NCI-H2029 (cell line): Measurements from ENCODE around the gene DLG5.

Experiments used
- DNase-seq: peaks from one replicate; lab custom pipeline; 2025; lab: John Stamatoyannopoulos, UW

DLG5 gene

GRCh38 chr10:77818378-77818777 lies 108.2 kb downstream of the DLG5 start:
- no peak for DNase-seq

DNA sequence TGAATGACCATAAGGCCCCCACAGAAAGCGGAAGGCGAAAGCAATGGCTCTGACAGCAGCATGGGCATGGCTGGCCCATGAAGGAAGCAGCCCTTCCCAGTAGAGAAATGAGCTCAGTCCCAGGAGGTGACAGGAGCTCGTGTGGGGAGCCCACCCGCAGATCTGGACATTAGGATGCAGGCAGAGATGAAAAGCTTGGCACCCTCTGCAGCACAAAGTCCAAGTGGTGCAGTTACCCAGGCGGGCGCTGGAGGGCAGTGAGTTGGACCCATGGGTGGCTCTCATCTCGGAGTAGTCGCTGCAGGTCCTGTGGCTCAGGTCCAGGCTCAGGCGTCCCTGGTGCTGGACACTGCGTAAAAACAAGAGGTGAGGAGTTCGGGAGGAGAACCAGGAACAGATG lies 109.0 kb downstream of the DLG5 start:
- DNase-seq, result no peak

- DNase-seq, result no peak
Observed at GRCh38 chr10:77816311-77816710, 110.2 kb downstream of the DLG5 start.

- no peak for DNase-seq
Observed at GRCh38 chr10:77812741-77813140, 113.8 kb downstream of the DLG5 start.

DNA sequence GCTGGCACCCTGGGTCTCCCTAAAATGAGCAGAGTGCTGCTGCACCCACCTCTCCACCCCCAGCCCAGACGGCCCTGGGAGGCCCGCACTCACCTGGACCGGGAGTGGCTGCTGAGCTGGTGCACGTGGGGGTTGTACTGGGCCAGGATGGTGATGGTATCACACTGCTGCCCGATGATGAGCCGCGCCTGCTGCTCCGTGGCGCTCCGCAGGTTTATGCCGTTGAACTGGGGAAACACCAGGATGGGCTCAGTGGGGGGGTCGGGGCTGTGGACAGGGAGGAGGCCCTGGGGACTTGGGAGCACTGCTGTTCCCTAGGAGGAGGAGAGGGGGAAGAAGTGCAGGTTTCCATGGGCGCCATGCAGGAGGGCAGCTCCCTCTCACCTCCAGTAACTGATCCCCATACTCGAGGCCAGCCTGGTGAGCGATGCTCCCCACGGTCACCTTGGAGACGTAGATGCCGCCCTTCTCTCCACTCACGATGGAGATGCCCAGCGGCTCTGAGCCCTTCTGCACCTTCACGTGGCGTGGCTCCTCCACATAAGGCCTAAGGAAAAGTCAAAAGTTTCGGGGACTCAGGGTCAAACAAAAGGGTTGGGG lies 114.6 kb downstream of the DLG5 start:
- DNase-seq, result no peak

GRCh38 chr10:77810446-77811335 lies 115.9 kb downstream of the DLG5 start:
- no peak for DNase-seq

DNA sequence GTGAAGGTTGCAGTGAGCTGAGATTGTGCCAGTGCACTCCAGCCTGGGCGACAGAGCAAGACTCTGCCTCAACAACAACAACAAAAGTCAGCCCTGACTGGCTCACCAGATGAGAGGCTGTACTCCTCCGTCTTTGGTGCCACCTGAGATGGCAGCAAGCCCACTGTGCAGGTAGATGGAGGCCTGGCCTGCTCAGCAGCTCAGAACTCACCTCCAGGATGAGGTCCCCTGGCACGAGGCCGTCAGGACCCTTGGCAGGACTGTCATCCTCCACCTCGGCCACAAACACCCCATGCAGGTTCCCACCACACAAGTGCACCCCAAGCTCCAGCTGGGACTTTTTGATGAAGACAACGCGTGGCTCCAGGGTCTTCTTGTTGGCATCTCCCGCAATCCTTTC lies 117.2 kb downstream of the DLG5 start:
- no peak for DNase-seq

DNA sequence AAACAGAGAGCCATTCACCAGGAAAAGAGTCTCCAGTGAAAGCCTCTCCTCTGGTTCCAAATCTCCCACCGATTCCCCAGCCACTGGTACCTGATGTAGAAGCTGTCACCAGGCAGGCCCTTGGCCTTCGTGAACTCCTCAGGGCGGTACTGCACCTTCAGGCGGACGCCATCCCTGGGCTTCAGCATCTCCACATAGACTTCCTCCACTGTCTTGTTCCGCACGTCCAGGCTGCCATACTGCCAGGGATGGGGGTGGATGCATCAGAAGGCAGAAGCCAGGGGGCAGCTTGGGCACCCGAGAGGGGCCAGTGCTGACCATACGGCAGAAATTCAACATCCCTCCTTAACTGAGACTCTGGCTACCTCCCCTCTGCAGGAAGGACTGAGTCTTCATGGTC lies 118.8 kb downstream of the DLG5 start:
- DNase-seq, result no peak

GRCh38 chr10:77806511-77807157 lies 119.9 kb downstream of the DLG5 start:
- no peak for DNase-seq

DNA sequence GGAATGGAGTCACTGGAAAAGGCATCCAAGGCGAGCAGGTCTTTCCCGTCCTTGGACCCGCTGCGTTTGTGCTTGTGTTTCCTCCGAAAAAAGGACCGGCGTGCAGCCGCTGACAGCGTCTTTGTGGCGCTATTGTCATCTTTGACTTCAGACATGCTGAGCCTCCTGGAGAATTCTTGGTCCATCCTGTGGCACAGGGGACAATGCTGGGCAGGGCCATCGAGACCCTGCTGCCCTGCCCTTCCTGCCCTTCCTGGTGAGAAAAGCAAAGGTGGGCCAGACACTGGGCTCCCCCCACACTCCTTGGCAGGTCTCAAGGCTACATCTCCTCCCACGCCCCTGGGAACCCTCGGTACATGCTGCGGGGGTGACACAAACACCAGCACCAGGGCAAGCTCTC lies 120.9 kb downstream of the DLG5 start:
- DNase-seq, result no peak

DNA sequence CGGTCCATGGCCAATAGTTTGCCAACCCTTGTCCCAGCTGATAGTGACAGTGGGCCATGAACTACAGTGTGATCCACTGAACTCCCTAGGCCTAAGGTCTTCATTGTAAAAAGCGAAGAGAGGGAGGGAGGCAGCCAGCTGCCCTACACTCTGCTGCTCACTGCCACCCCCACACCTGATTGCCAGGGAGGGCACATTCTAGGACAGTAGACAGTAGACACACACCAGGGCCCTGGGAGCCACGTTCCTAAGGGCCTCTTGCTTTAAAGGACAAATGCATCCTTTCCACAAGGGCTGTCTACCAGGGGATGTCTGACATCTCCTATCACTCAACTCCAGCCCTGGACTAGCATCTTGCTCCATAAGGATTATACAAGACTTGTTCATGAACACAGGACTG lies 122.2 kb downstream of the DLG5 start:
- DNase-seq, result no peak

DNA sequence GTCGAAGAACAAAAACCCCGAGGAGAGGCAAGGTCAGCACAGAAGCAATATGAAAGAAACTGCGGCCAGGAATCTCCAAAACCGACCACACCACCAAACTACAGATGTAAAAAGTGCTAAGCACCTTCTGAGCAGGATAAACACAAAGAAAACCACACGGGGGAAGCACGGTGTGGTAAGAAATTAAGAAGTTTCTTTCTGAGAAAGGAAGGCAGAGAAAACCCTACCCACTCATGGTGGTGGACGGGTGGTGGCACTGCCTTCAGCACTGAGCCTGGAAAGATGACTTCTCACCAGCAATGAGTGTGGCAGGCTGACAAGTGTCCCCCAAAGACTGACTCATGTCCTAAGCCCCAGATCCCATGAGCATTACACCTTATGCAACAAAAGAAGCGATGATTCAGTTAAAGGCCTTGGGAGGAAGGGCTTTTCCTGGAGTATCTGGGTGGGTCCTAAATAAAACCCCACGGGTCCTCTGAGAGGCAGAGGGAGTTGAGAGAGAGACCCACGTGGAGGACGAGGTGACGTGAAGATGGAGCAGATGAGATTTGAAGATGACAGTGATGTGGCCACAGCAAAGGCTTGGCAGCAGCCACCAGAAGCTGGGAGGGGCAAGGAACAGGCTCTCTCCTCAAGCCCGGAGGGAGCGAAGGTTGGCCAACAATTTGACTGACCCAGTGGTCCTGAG lies 124.9 kb downstream of the DLG5 start:
- DNase-seq, result no peak

DNA sequence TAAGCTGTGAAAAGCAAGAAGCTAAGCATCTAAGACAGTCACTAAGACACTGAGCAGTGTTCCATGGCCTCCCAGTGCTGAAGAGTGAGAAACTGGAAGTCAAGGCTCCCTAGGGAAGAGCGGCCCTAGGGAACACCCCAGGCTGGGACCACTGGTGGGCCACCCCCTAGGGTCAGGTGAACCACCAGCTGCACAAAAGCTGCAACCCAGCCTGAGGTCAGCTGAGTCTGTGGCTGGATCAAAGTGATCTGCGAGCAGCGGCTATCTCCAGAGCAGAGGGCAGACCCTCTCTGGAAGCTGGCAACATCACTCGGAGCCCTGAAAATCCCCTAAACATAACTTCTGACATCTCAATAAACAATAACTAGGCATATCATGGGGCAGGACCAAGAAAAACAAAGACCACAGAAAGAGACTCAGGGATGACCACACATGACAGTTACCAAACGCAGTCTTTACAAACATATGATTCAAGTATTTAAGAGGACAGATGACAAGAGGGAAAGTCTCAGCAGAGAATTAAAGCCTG lies 125.8 kb downstream of the DLG5 start:
- DNase-seq, result no peak

- DNase-seq, result no peak
Observed at GRCh38 chr10:77800320-77800719, 126.2 kb downstream of the DLG5 start.

DNA sequence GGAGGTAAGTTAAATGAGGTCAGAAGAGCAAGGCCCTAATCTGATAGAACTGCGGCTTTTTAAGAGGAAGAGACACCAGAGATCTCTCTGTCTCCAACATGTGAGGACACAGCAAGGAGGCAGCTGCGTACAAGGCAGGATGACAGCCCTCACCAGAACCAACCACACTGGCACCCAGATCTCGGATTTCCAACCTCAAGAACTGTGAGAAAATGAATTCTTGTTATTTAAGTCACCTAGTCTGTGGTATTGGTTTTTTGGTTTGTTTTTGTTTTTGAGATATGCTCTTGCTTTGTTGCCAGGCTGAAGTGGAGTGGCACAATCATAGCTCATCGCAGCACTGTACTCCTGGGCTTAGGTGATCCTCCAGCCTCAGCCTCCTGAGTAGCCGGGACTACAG lies 127.2 kb downstream of the DLG5 start:
- DNase-seq, result no peak

DNA sequence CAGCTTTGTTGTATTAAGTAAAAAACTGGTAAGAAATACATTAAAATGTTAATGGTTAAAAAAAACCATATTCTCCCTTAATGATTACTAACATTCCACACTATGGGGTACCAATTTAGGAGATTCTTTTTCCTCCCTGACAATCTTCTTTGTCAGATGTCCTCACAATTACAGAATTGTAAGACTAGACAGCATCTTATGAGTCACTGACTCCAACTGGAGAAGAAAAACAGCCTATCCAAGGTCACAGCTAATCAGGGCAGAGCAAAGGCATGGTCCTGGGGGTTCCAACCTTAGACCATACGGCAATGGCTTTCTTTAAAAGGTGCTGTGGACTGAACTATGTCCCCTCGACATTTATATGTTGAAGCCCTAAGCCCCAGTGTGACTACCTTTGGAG lies 127.6 kb downstream of the DLG5 start:
- no peak for DNase-seq

DNA sequence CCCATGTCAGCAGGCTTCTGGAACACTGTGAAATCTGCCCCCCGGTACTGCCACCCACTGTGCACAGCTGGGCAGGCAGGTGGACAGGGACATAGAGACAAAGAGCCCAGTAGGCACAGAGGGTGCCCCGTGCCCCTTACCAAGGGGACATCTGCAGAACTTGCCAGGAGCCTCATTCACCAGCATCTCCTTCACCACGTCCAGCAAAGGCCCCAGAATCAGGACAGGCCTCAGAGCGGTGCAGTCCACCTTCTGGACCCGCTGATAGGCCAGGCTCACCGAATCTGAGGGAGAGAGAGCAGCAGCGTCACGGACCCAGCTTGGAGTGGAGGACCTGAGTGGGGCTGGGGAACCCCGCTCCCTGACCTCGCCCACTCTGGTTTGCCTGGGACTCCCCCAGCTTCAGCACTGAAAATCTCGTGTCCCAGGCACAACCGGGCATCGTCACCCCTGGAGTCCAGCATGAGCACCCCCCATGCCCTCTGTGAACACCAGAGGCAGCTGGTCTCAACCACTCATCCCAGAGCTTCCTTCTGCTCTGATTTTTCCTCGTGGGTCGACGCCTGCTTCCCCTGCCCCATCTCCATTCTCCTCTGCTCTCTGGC lies 130.1 kb downstream of the DLG5 start:
- no peak for DNase-seq

- DNase-seq, result no peak
Observed at GRCh38 chr10:77795426-77796055, 131.0 kb downstream of the DLG5 start.

DNA sequence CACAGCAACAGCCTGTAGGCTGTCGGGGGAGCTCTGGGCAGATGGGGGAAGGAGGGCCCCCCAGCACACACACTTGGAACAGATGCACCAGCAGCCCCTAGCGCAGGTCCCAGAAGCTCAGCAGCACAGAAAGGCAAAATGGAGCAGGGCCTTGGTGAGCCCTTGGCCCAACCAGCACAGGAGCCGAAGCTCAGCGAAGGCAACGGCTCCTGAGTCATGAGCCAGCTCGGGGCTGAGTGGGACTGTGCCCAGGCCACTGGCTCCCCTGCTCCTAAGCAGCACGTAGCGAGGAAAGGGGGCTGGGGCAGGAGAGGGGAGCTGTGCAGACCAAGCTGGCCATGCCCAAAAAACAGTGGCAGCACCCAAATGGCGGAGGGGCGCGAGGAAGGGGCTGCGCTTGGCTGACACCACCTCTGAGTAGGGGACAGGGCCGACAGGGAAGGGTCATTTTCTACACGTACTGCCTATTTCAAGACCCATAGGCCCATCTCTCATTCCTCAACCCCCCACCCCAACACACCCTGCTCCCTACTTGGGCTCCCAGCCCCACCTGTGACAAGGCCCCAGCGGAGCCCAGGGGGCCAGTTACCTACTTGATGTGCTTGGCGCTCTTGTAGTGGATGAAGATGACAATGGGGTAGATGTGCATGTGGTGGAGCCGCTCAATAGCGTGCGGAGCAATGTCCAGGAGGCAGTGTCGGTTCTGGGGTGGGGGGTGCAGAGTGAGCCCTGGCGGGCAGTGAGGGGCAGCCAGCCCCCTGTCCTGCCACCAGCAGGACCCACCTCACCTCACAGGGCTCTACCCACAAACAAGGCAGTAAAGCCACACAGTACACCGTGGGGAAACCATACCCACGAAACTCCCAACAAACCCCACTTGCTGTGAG lies 132.1 kb downstream of the DLG5 start:
- DNase-seq, result no peak

DNA sequence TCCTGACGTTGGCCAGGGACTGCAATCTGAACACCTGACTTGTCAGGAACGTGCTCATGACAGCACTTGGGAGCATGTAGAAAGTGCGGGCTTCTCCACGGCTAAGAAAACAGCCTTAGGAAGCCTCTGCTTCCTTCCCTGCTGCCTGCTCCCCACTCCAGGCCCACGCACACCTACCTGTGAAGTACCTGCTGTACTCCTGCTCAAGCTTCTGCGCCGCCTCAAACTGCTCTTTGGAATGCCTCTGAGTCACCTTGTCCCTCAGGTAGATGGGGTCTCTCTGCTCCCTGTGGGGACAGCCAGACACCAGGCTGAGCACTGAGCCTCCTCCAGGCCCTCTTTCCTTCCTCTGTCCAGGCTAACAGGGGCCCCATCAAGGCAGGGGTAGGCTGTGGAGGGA lies 132.7 kb downstream of the DLG5 start:
- no peak for DNase-seq
